Activated effector memory CD4-positive, alpha-beta T cell treated with Interleukin-2 at 50 U/mL for 16 hours (primary cell): ENCODE measurements around the gene NAB1.
A peak's percentile ranks its signal among the peaks of the same experiment; 100 is the strongest.
"Not testable (repeated sequence)": the region's sequence is repeated elsewhere in the genome, so short reads cannot be mapped to it uniquely, and the experiment has no call there.

ENCODE experiments used
- DNase-seq: peaks from one replicate; pipeline ENCODE4 v3.0.0-alpha.2; 2020

The NAB1 gene, protein sequence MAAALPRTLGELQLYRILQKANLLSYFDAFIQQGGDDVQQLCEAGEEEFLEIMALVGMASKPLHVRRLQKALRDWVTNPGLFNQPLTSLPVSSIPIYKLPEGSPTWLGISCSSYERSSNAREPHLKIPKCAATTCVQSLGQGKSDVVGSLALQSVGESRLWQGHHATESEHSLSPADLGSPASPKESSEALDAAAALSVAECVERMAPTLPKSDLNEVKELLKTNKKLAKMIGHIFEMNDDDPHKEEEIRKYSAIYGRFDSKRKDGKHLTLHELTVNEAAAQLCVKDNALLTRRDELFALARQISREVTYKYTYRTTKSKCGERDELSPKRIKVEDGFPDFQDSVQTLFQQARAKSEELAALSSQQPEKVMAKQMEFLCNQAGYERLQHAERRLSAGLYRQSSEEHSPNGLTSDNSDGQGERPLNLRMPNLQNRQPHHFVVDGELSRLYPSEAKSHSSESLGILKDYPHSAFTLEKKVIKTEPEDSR

DNA sequence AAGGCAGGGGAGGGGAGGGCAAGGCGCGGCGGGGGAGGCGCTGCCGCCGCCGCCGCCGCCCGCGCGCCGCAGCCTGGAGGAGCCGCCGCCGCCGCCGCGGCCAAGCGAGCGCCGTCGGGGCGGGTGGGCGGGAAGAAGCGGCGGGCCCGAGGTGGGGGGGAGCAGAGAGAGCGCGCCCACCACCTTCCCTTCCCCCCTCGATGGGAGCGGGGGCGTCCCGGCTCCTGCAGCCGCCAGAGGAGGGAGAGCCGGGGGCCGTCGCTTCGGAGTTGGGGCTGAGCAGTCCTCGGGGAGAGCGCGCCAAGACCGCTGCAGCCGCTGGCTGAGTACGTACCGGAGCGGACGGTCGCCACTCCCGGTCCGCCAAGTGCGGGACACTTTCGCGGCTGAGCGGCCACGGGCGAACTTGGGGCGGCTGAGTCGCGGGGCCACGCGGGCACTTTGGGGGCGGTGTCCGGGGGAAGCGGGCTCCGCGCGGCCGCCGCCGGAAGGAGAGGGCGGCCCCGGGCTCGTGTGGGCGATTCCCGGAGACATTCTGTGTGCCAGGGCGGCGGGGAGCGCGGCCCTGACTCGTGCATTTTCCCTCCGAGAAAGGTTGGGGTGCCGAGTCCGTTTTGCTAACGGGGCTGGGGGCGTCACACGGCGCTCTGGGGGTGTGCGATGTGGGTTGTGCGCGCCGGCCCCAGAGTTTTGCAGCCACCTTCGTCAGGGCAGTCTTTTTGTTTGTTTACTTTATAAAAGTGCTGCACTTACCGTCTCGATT lies at the start of gene NAB1:
Gene NAB1 (plus strand): TSS at position 49 of the 763 bp plus-strand sequence. CDS start 10,094 bp downstream, outside the sequence.
- DNase-seq: peak; percentile 51

DNA sequence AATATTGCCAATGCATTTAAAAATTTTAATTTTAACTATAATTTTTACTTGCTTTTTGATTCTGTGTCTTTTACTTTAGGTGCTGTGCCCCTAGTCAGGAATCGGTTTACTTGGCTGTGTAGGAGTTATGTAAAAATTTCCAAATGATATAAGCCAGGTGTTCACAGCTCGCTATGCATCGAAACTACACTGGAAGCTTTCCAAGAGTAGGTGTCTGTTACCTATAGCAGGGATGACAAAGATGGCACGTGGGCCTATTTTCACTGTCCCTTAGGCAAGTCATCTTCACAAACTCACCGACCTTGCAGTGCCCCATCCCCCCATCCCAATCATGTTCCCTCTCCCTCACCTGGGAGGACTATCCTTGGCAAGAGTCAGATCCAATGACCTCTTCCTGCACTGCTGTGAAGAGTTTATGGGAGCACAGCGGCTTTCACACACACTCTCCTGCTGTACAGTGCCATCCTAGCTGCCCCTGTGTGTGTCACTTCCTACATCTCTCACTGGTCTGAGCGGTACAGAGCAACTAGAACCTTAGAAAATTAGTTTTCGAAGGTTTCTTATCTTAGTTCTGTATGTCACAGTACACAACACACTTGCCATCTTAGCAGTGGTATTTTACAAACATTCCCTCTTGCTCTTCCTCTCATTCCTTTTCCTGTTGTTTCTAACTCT lies 49.2 kb upstream of the NAB1 start:
- DNase-seq: no peak

DNA sequence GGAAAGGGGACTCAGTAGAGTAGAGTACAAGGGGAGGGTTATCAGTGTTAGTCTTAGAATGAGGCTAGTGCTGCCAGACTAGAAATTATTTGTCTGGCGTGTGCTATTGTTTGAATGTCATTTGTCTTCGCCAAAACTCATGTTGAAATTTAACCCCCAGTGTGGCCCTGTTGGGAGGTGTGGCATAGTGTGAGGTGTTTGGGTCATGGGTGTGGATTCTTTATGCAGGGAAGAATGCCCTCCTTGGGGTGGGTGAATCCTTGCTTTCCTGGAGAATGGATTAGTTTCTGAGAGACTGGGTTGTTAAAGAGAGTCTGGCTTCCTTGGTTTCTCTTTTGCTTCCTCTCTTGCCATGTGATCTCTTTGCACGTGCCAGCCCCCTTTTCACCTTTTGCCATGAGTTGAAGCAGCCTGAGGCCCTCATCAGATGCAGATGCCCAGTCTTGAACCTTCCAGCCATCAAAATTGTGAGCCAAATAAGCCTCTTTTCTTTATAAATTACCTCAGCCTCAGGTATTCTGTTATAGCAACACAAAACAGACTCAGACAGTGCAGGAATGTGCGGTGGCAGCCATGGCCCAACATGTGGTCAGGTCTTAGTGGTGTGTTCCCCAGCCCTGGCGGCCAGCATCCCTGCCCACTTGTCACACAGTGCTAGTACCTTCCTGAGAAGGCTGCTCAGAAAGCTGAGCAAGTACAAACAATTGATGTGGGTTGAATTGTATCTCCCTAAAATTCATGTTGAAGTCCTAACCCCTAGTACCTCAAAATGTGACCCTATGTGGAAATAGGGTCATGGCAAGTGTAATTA lies 48.4 kb upstream of the NAB1 start:
- no peak for DNase-seq

DNA sequence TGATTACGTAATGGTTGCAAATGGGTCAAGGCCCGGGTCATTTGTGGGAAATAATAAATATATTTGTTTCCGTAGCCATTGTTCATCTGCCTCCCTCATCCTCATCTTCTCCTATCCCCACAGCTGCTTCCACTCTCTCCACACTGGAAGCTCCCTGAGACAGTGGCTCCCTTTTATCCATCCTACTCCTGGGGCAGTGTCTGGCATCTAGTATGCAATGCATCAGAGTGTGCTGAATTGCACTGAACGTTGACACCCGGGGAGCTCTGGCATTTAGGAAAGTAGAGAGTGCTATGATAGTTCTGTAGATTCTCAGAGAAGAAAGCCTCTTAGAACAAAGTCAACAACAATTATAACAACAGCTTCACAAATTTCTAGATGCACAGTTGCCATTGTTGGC lies 45.5 kb upstream of the NAB1 start:
- DNase-seq: no peak

DNA sequence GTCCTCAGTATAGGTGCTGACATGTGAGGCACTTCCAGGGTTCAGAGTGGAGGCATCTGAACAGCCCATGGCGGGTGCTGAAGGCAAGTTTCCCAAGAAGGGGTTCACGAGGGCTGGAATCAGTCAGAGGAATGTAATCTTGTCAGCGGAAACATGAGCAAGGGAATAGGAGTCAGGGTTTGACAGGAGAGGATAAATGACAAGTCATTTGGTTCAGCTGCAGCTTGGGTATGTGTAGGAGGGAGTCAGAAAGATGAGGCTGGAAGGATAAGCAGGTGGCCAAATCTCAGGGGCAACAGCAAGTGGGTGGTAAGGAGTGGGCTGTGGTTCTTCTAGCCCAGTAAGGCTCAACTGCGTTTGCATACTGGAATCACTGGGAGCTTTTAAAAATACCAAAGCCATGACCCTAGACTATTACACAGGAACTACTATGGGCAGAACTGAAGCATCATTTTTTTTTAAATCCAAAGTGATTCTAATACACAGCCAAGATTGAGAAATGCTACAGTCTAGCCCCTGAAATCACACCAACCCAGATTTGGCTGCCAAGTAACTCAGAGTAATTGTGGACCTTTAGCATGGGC lies 41.8 kb upstream of the NAB1 start:
- DNase-seq: no peak

DNA sequence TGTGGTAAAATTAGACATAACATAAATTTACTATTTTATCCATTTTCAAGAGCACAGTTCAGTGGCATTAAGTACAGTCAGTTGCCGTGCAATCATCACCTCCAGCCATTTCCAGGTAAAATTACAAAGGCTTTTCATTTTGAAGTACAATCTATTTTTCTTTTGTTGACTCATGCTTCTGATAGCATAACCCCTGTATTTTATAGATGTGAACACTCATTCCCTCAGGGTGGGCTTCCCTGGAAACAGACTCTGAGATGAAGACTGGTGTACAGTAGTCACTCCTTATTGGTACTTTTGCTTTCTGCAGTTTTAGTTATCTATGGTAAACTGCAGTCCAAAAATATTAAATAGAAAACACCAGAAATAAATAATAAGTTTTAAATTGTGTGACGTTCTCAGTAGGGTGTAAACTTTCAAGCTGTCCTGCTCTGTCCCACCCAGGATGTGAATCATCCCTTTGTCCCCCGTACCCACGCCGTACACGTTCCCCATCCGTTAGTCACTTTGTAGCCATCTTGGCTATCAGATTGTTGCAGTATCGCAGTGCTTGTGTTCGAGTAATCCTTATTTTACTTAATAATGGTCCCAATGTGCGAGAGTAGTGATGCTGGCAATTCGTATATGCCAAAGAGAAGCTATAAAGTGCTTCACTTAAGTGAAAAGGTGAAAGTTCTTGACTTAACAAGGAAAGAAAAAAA lies 41.1 kb upstream of the NAB1 start:
- DNase-seq: no peak

DNA sequence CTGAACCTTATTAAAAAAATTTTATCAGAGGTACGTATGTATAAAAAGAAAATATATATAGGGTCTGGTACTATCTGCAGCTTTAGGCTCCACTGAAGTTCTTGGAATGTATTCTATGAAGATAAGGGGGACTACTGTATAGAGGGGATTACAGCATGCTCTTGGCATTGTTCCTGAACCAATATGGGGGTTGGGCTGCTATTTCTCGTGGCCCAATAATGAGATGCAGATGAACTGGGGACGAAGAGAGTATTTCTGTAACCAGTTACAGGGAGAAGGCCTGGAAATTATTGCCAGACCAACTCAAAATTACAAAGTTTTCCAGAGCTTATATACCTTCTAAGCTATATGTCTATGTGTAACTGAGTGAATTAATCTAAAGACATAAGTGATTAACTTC lies 40.0 kb upstream of the NAB1 start:
- not testable (repeated sequence) for DNase-seq

DNA sequence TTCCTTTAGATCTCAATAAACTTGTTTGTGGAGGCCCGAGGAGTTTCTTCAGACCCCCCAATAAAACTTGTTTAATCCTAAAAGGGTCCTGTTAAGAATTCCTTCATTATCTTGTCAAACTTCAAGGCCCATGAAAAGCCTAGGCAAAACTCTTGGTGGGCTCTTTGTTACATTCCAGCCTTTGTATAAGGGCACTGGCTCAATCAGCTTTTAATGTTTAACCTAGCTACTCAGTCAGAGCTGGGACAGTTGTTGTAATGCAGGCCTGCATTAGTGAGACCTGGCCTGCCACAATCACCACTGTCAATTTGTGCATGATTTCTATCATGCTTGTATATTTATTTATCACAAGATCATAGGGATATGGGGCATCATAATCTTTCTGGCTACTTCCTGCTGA lies 39.5 kb upstream of the NAB1 start:
- not testable (repeated sequence) for DNase-seq

DNA sequence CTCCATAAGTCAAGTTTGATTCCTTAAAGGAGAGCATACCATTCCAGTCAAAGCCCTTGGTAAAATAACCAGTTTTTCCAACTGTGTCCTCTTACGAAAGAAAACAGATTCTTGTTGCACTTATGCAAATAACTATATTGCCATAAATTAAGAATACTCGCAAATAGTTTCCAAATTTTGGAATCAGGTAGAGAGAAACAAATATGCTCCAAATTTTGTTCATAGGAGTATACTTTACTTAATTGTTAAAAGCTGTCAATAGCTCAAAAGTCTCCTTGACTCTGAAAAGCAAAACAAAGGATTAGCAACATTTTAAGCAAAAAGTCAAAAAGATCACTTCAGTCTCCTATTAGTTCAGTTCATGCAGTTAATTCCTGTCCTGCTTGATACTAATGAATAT lies 38.4 kb upstream of the NAB1 start:
- not testable (repeated sequence) for DNase-seq

DNA sequence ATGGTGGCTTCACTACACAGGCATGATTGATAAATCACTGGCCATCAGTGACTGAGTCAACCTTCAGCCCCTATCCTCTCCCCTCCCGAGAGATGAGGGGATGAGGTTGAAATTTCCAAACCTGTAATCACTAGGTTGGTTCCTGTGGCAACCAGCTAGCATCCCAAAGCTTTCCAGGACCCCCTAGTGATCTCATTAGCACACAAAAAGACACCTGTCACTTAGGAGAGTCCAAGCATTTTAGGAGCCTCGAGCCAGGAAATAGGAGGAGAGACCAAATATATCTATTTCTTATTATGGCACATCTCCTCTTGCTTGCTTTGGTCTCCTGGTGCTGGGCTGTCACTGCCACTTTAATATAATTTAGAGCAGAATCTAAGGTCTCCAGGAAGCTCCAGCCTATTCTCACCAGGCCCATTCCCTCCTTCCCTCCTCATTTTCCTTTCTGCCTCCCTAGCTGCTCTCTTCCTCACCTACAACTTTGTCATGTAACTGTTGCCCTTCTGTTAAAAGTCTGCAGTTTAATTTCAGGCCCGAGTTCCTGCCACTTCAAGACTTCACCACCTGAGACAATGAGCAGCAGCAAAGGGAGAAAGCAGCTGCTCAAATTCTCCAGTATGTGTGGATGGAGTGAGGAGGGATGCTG lies 33.2 kb upstream of the NAB1 start:
- DNase-seq: no peak

DNA sequence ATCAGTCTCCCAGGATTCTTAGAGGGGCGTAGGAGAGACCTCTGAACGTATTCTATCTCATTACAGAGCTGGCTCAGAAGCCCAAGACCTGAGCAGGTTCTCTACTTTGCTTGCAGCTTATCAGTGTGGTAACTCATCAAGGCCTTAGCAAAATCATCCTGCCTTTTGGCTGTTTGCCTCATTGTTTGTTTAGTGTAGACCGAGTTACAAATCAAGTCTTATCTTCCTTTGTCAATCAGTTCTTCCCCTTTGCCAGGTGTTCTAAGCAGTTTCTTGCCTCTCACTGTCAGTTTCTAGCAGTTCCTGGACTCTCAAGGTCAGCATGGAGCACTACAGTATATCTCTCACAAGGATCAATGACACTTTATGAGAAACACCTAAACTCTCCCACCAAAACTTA lies 30.9 kb upstream of the NAB1 start:
- DNase-seq: no peak

DNA sequence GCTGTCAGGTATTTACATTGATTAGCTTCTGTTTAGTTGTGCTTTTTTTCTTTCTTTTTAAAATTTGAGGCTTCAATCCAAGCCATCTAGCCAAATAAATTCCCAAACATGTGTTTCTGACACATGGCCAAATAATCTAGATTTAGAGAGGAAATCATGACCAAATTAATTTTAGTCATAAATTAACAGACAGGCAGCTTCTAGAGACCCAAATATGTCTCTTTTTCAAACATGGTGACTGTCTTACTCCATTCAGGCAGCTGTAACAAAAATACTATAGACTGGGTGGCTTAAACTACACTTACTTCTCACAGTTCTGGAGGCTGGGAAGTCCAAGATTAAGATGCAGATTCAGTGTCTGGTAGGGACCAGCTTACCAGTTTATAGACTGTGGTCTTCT lies 23.2 kb upstream of the NAB1 start:
- no peak for DNase-seq

DNA sequence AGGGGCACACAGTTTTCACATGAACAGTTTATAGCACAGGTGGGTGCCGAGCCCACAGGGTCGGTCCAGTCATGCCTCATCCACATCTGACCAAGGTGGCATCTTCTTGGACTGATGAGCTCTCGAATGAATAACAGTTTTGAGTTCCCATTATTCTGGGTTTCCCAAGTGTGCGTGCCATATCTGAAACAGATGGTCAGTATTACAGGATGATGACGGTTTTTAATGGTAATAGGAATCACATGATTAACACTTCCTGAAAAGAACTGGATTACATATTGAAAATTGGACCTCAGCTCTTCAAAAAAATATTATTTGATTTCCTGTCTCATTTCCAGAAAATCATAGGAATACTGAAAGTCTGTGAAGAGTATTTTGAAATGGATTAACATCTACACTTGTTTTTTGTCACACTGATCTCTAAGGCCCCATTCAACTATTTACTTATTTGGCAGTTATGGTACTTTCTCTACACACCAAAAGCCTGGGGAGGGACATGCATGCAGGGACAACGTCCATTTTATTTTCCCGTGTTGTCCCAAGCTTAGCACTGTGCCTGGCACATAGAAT lies 22.2 kb upstream of the NAB1 start:
- no peak for DNase-seq

DNA sequence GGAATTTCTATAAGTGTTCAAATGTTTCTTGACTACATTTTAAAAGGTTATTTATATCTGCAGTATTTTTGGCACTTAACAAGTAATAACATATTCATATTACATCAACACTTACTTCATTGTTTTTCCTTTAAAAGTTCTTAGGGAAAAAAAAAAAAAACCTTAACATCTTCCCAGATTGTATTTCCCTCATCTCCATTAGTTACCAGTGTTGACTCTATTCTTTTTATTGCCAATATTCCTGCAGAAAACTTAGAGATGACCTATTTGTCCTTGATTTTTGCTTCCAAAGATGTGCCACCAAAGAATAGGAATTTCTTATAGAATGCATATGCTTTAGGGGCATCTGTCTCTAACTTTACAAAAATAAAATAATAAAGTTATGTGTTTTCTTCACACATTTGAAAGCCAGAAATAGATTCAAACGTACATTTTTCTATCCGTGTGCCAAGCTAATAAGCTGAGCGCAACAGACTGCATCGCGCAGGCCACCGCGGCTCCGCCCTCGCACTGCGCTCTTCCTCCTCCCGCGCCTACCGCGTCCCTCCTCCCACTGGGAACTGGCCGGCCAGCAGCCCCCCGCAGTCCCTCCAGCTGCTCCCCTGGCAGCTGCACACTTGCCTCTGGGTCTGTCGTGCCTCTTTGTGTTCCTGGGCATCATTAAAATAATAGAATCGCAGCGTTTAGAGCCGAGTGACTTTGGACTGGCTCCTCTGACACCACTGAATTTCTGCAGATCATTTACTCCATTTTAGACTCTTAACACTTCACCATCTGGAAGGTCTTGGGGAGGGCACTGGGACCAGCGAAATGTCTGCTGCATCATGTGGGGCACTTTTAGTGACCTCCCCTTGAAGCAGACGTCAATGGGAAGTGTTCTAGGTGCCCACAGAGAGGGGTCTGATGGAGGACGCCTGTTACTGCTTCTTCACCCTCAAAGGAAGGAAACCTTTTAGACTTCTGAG lies 21.2 kb upstream of the NAB1 start:
- DNase-seq: no peak

DNA sequence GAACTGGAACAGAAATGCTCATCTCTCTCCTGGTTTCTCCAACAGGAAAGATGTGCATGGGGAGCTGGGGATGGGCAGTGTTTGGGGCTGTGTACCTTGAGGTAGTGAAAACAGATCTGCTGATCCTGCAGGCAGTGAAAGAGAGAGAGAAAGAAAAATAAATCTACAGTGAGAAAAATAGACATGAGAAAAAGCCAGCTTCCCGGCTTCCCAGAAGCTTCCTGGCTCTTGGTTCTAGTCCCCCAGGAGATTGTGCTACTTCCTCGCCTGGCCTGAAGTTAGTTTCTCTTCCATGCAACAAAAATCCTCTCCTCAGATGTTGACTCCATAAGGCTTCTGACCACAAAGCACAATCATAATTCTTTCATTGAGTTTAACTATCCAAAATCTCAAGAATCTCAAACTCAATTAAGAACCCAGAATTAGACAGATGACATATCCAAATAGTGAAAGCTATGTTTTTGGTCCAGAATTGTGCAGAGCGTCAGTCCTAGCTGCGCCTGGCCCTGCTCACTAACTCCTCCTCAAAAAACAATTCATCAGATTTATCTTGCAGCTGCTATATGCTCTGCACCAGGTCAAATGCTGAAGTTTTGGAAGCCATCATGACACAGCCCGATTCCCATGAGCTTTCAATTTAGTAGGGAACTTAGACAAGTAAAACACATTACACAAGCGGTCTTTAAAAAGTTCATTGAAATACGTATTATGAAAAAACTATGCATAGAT lies 20.1 kb upstream of the NAB1 start:
- DNase-seq: no peak

DNA sequence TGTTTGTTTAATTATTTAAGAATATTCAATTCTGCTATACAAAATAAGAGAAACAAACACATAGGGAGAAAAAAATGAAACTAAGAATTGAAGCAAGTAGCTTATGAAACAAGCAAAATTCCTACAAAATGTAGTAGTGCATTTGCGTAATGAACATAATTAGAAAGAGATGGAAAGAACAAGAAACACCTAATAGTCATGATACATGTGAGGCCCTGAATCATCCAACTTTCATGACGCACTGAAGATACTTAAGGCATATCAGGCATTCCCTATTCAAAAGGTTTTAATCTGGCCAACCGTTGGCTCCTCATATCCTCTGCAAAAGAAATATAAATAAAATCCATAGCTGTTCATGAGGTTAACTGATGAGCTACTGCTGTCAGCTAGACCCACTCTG lies 14.5 kb upstream of the NAB1 start:
- no peak for DNase-seq

DNA sequence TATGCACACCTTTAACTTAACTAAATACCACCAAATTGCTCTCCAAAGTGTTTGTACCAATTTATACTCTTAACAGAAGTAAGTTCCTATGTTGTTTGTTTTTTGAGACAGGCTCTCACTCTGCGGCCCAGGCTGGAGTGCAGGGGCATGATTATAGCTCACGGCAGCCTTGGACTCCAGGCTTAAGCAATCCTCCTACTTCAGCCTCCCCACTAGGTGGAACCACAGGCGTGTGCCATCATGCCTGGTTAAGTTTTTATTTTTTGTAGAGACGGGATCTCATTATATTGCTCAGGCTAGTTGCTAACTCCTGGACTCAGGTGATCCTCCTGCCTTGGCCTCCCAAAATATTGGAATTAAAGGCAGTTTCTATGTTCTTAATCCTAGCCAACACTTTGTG lies 13.1 kb upstream of the NAB1 start:
- no peak for DNase-seq

DNA sequence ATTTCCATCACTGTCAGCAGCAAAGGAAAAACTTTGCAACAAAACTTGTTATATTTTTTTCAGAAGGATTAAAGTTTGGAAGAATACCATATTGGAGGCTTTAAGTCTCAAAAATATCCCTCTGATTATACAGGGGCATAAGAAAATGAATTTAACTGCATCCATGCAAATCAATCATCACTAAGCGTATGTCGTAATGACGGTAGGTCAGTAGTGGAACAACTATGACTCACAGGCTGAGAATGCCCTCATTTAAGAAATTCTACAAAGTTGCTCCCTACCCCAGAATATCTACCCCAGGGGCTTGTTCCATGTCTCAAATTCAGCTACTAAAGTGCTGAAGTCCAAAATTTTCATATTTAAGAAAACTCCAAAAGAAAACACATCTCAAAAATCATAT lies 12.5 kb upstream of the NAB1 start:
- no peak for DNase-seq

DNA sequence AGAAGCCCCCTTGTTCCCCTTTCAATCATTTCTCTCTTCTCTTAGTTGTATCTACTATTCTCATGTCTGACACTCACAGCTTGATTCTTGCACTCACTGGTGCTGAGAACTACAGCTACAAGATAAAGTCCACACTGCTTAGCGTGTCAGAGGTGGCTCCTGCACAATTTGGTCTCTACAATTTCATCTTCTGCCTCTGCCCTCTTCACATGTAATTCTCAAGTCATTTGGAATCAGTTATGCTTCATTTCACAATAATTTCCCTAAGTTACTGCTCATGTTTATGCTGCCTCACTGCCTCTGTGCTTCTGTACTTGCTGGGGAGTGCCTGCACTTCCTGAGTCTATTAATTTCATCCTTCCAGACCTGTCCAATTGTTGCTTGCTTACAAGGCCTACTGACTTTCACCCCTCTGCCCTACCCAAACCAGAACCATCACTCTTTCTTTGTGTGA lies 11.6 kb upstream of the NAB1 start:
- DNase-seq: no peak
